ENCODE results near the gene ZCWPW1.
"Not testable (repeated sequence)": the region's sequence is repeated elsewhere in the genome, so short reads cannot be mapped to it uniquely, and the experiment has no call there.

The ZCWPW1 gene

DNA sequence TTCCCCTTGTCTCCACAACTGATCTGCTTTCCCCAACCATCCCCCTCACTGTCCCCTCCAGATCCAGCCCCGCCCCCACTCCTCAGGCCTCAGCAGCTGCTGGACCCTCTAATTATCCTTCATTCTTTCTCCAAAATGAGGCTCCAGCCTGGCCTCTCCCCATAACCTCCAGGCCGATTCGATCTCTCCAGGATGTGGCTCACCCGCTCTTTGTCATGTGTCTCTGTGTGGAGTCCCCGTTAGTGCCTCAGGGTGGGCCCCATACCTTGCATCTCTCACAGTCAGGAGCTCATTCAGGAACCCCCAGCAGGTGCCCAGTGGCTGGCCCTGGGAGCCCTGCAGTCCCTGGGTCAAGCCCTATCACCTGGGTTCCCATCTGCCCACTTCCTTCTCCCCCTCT is 53.9 kb downstream of the ZCWPW1 start:
- in situ Hi-C loops (cut with MboI; ENCODE audit: low sequenced_read_pairs): no loop called here

DNA sequence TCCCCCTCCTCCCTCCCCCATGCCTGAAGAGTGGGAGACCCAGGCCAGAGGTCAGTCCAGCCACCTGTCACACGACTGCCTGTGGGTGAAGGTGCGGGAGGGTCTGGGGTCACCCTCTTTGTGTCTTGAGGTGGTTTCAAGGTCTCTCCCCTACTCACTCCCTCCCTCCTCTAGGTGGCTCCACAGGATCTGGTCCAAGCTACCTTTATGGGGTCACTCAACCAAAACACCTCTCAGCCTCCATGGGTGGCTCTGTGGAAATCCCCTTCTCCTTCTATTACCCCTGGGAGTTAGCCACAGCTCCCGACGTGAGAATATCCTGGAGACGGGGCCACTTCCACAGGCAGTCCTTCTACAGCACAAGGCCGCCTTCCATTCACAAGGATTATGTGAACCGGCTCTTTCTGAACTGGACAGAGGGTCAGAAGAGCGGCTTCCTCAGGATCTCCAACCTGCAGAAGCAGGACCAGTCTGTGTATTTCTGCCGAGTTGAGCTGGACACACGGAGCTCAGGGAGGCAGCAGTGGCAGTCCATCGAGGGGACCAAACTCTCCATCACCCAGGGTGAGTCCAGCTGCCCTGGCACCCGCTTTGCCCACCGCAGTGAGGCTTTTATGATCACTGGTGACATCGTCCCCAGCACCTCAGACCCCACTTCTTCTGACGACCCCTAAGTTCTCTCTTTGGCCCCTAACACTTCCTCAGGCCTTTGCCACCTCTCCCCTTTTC is 54.5 kb downstream of the ZCWPW1 start:
- in situ Hi-C loops (cut with MboI; ENCODE audit: low sequenced_read_pairs): not testable (repeated sequence)

- in situ Hi-C loops (cut with MboI; ENCODE audit: low sequenced_read_pairs): no loop called here
Measured at GRCh38 chr7:100373261-100373831, 55.2 kb downstream of the ZCWPW1 start, which contains the start of gene PILRA. Gene PILRA, plus strand, starts transcription at chr7:100373487. Its CDS starts 170 bp downstream, at chr7:100373657.

GRCh38 chr7:100372694-100373093 is 55.8 kb downstream of the ZCWPW1 start:
- in situ Hi-C loops (cut with MboI; ENCODE audit: low sequenced_read_pairs): no loop called here

DNA sequence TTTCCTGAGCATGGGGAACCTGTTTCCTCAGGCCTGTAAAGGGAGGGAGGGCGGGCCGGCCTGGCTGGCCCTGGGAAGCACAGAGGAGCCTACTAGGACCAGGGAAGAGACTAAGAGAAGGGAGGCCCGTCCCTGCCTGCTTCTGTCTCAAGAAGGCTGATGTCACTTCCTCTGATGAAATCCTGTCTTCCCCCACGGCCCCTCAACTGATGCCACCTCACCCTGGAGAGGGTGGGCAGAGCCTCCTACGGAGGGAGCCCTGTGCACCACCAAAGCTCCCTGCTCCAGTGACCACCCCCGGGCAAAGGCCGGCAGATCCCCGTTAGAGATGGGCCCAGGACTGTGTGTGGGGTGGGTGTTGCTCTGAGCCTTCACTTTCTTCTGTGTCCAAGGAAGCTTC is 56.2 kb downstream of the ZCWPW1 start:
- in situ Hi-C loops (cut with MboI; ENCODE audit: low sequenced_read_pairs): no loop called here

DNA sequence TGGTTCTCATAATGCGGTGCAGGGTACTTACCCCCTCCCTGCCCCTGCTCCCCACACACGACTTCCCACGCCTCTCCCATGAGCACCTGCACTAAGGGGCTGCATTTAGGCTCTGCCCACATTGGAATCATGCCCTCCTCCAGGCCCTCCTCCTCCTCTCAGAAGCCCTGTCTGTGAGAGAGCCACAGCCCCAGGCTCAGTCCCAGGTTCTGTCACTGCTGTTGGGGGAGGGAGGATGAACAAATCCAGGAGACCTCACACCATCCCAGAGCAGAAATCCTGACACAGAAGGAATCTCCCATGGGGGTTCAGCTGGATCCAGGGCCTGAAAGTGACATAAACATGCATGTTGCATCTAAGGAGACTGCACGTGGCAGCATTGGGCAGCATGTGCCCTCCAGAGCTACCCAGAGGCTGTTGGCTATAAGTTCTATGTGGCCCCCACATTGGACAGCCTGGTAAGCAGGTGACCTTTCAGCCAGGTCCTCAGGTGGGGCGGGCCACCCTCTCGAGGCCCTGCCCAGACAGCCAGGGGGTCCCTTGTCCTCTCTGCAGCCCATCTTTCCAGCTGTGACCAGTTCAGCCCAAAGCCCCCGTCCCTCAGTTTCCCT is 56.8 kb downstream of the ZCWPW1 start:
- in situ Hi-C loops (cut with MboI; ENCODE audit: low sequenced_read_pairs): no loop called here

- in situ Hi-C loops (cut with MboI; ENCODE audit: low sequenced_read_pairs): no loop called here
Measured at GRCh38 chr7:100370746-100371145, 57.8 kb downstream of the ZCWPW1 start.

GRCh38 chr7:100370303-100370702 is 58.2 kb downstream of the ZCWPW1 start:
- in situ Hi-C loops (cut with MboI; ENCODE audit: low sequenced_read_pairs): no loop called here

DNA sequence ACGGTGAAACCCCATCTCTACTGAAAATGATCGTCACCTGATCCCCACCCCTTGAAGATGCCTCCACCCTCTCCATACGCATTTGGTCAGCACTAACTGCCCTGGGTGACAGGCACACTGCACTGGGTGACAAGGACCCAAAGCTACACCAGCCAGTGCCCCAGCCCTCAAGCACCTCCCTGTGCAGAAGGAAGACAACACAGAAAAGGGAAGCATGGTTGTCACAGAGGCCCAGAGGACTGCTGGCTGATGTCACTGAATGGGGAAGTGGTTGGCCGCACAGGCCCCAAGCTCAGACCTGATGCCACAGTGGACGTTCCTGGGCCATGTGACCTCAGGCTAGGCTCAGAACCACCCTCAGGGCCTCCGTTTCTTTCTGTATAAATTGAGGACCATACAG is 59.4 kb downstream of the ZCWPW1 start:
- in situ Hi-C loops (cut with MboI; ENCODE audit: low sequenced_read_pairs): no loop called here

DNA sequence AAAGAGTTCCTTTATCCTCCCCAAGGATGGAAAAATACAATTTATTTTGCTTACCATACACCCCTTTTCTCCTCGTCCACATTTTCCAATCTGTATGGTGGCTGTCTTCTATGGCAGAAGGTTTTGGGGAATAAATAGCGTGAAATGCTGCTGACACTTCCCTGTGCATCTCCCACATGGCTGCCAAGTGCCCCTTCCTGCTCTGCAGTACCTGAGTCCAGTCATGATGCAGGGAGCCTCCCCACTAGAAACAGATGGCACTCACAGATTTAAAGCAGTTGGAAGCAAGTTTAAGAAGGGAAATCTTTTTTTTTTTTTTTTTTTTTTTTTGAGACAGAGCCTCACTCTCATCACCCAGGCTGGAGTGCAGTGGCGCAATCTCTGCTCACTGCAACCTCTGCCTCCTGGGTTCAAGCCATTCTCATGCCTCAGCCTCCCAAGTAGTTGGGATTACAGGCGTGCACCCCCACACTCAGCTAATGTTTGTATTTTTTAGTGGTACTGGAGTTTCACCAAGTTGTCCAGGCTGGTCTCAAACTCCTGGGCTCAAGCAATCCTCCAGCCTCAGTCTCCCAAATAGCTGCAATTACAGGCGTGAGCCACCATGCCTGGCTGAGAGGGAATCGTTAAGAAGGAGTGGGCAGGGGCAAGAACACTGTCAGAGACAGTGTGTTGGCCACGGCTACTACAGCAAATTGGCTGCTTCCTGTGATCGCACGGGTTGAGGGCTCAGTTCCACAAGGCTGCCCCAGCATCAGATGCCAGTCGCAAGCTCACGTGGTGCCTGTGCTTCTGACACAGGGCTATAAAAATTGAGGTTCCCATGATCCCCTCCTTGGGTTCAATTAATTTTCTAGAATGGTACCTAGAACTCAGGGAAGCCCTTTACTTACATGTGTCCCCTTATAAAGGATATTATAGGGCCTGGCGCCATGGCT is 60.6 kb downstream of the ZCWPW1 start:
- in situ Hi-C loops (cut with MboI; ENCODE audit: low sequenced_read_pairs): no loop called here

DNA sequence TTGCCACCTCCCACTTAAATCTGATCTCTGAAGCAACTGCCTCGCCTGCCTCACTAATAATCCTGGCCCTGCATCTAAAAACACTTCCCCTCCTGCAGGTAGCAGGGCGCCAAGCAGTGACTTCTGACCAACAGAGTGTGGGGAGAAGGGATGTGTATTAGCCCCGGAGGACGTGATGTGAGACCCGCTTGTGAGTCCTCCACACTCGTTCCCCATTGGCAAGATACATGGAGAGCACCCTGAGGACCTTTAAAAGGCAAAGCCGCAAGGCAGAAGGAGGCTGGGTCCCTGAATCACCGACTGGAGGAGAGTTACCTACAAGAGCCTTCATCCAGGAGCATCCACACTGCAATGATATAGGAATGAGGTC is 61.3 kb downstream of the ZCWPW1 start:
- in situ Hi-C loops (cut with MboI; ENCODE audit: low sequenced_read_pairs): no loop called here

DNA sequence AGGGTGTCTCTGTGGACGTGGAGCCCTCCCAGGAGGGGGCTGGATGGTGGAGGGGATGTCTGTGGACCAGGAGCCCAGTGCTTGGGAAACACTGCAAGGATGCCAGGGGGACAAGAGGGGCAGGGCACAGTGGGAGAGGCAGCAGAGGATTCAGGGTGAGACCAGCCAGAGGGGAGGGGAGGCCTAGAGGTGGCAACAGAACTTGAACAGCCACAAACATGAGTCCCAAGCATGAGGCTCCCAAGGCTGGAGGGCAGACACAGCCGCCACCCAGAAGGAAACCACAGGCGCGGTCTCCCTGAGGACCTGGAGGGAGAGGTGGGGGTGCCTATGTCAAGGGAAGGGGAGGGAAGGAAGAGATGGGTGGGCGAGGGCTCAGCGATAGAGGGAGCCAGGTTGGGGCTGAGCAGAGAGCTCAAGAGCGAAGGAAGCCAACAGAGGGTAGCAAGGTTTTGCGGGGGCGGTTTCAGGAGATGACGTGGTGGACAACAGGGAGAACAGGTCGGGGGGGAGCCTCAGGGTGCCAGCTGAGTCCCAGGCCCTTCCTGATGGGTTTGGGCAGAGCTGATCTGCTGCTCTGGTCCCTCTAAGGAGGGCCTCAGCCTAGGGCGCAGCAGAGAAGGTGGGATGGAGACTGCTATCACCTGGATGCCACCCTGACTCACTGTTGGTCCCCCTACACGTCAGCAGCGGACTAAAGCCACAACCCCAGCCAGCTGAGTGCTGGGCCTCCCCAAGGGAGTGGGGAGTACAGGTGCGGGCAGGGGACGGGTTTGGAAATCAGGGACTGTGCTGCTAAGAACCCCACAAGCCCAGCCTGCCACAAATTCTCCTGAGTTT is 61.9 kb downstream of the ZCWPW1 start:
- in situ Hi-C loops (cut with MboI; ENCODE audit: low sequenced_read_pairs): no loop called here

GRCh38 chr7:100365998-100366367 is 62.5 kb downstream of the ZCWPW1 start:
- in situ Hi-C loops (cut with MboI; ENCODE audit: low sequenced_read_pairs): not testable (repeated sequence)

DNA sequence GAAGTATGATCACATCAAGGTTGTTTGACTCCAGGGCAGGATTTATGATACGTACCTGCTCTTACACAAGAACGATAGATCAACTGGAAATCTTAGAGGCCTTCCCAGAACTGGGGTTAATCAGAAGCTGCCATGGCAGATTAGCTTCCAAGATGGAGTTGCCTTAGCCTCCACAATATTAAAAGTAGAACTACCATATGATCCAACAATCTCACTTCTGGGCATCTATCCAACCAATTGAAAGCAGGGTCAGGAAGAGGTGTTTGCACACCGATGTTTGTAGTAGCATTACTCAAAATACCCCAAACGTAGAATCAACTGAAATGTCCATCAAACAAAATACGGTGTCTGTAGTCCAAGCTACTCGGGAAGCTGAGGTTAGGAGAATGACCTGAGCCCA is 64.0 kb downstream of the ZCWPW1 start:
- in situ Hi-C loops (cut with MboI; ENCODE audit: low sequenced_read_pairs): no loop called here

- in situ Hi-C loops (cut with MboI; ENCODE audit: low sequenced_read_pairs): not testable (repeated sequence)
Measured at GRCh38 chr7:100363797-100364196, 64.7 kb downstream of the ZCWPW1 start.

GRCh38 chr7:100363098-100363497 is 65.4 kb downstream of the ZCWPW1 start:
- in situ Hi-C loops (cut with MboI; ENCODE audit: low sequenced_read_pairs): no loop called here

DNA sequence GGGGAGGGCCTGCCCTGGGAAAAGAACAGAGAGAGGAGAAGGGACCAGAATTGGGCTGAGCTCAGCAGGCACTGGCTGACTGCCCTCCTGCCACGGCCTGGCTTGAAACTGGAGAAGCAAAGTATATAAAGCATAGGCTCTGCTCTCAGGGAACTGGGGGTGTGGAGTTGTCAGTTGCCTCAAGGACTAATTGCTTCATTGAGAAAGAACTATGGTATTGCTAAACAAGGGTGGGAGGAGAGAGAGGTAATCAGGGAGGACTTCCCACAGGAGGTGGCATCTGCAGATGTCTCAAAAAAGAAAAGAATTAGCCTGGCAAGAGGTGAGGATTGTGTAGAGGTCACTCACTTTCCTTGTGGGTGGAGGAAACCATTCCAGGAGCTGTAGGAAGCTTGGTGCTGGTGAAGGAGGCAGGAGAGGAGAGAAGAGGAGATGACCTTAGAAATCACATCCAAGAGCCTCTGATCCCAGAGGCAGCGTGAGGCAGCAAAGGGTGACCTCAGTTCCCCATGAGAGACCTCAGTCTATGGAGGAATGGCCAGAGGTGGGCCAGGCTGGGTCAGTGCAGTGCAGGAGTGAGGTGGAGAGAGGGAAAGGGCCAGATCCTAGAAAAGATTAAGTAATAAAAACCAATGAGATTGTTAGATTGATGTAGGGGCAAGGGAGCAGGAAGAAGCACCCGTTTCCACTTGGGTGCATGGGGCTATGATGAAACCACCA is 68.2 kb downstream of the ZCWPW1 start:
- in situ Hi-C loops (cut with MboI; ENCODE audit: low sequenced_read_pairs): no loop called here

- in situ Hi-C loops (cut with MboI; ENCODE audit: low sequenced_read_pairs): no loop called here
Measured at GRCh38 chr7:100358857-100359212, 69.7 kb downstream of the ZCWPW1 start.

DNA sequence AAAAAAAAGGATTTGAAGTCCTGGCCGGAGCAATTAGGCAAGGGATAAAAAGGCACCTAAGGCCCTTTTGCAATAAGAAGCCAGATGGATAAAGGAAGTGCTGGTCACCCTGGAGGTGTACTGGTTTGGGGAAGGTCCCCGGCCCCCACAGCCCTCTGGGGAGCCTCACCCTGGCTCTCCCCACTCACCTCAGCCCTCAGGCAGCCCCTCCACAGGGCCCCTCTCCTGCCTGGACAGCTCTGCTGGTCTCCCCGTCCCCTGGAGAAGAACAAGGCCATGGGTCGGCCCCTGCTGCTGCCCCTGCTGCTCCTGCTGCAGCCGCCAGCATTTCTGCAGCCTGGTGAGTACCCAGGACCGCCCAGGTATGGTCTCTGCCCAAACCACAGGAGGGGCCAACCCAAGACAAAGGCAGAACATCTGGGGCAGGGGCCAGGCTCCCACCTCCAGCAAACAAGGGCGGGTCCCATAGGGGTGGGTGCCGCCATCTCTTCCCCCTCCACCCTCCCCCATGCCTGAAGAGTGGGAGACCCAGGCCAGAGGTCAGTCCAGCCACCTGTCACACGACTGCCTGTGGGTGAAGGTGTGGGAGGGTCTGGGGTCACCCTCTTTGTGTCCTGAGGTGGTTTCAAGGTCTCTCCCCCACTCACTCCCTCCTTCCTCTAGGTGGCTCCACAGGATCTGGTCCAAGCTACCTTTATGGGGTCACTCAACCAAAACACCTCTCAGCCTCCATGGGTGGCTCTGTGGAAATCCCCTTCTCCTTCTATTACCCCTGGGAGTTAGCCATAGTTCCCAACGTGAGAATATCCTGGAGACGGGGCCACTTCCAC is 70.3 kb downstream of the ZCWPW1 start, which contains the start of gene PILRB:
TSS of gene PILRB (plus strand) at position 91 of the 830 bp plus-strand sequence. CDS start at position 277, 186 bp downstream.
- in situ Hi-C loops (cut with MboI; ENCODE audit: low sequenced_read_pairs): no loop called here

Measured in HL-60/S4 (cell line).